K562 (cell line): ENCODE measurements around the gene GCHFR. TPM values are rescaled to one million over a fixed set of nuclear protein-coding genes. Genes with fewer than 3 reads are reported as not detected.

Experiments used
- ATAC-seq: fragments of 200-7000 bp; cut with Tn5 transposase; 3 replicates; pipeline ENCODE4 v1.9.1; 2020; ENCODE audit warnings: moderate library complexity
- BruUV-seq: library from RNA; stranded (reverse); fragments of 400-500 nt; replicated peaks from 2 replicates; lab custom pipeline; 2021; lab: Mats Ljungman, UMichigan
- CTCF ChIA-PET: fragments of 300-600 bp; formaldehyde crosslinking; extraction: SDS; loops from one replicate; lab custom pipeline; 2021; ENCODE audit warnings: low intra/inter-chr PET ratio; lab: Yijun Ruan, JAX
- POLR2A ChIA-PET: fragments of 300-600, 350-650 bp; sonication (Branson Sonifier 250); formaldehyde crosslinking; extraction: SDS; loops from one replicate; lab custom pipeline; 2021; ENCODE audit warnings: antibody characterized with exemption, inconsistent platforms; lab: Yijun Ruan, JAX
- DNase-seq, 4 experiments: peaks; one replicate each; pipeline versions ENCODE4 v3.0.0 to v3.0.0-alpha.2; 2011 to 2018; ENCODE audit warnings: low spot score in 3 of 4, mixed read lengths in 3 of 4; ENCODE audit errors: extremely low read depth in 1 of 4
- FAIRE-seq: peaks from 2 replicates; lab custom pipeline; 2011; peaks lifted over from hg19 to GRCh38; lab: Jason Lieb, UNC
- H2AFZ ChIP-seq: 2 replicates; pipeline ENCODE4 v1.6.0; 2011; ENCODE audit warnings: low read depth, low read length, control low read depth, inconsistent platforms
- H3K27ac ChIP-seq: fragments of 200-600 bp; 3 replicates; pipeline ENCODE4 v1.8.0; 2011; ENCODE audit warnings: low read depth, mild to moderate bottlenecking, control low read depth, inconsistent platforms, low read length, moderate library complexity, mixed read lengths; ENCODE audit errors: extremely low read depth
- H3K27me3 ChIP-seq, 2 experiments: fragments of 300-600 bp in 1 of 2; 2 replicates in 1 of 2; 3 replicates in 1 of 2; pipeline versions ENCODE4 v1.6.0 to v1.8.0; 2011; ENCODE audit warnings: inconsistent platforms in 2 of 2, low read length in 2 of 2, mild to moderate bottlenecking in 1 of 2, mixed read lengths in 1 of 2, moderate library complexity in 1 of 2; ENCODE audit not compliant: control insufficient read depth in 2 of 2, insufficient read depth in 2 of 2
- H3K36me3 ChIP-seq: fragments of 300-600 bp; 3 replicates; pipeline ENCODE4 v1.8.0; 2011; ENCODE audit warnings: mild to moderate bottlenecking, low read length, inconsistent platforms; ENCODE audit not compliant: control insufficient read depth, insufficient read depth
- H3K4me1 ChIP-seq, 2 experiments: fragments of 200-600 bp in 1 of 2; replicated peaks in 1 of 2; 2 replicates in 1 of 2; 3 replicates in 1 of 2; pipeline versions ENCODE4 v1.5.1 to v1.8.0; 2011; ENCODE audit warnings: inconsistent platforms in 2 of 2, low read length in 2 of 2, mild to moderate bottlenecking in 1 of 2, mixed read lengths in 1 of 2, moderate library complexity in 1 of 2; ENCODE audit not compliant: control insufficient read depth in 2 of 2, insufficient read depth in 2 of 2
- H3K4me2 ChIP-seq: 2 replicates; pipeline ENCODE4 v1.6.1; 2011; ENCODE audit warnings: low read length, control low read depth, inconsistent platforms, mixed read lengths; ENCODE audit not compliant: insufficient read depth
- H3K4me3 ChIP-seq: fragments of 200-600 bp; sonication (generic), shearing (Covaris generic); 2 replicates; pipeline ENCODE4 v1.5.1; 2016; ENCODE audit warnings: control low read depth, inconsistent platforms
- H3K79me2 ChIP-seq: fragments of 200-600 bp; 3 replicates; pipeline ENCODE4 v1.8.0; 2011; ENCODE audit warnings: low read length, inconsistent platforms; ENCODE audit not compliant: control insufficient read depth, insufficient read depth
- H3K9ac ChIP-seq, 2 experiments: 2 replicates each; pipeline versions ENCODE4 v1.6.0 to v1.6.1; 2011; ENCODE audit warnings: low read depth in 2 of 2, low read length in 2 of 2, control low read depth in 1 of 2, inconsistent platforms in 1 of 2, mild to moderate bottlenecking in 1 of 2, mixed read lengths in 1 of 2; ENCODE audit not compliant: insufficient read depth in 1 of 2
- H3K9me1 ChIP-seq: one replicate; pipeline ENCODE4 v1.6.0; 2011; ENCODE audit warnings: inconsistent platforms, mild to moderate bottlenecking, low read length, moderate library complexity; ENCODE audit not compliant: control insufficient read depth, insufficient read depth
- H3K9me3 ChIP-seq: replicated peaks from 2 replicates; pipeline ENCODE4 v1.5.1; 2011; ENCODE audit warnings: low read depth, low read length, inconsistent platforms; ENCODE audit not compliant: control insufficient read depth, insufficient read depth
- H4K20me1 ChIP-seq: replicated peaks from 2 replicates; pipeline ENCODE4 v1.6.1; 2011; ENCODE audit warnings: low read length, inconsistent platforms, mixed read lengths; ENCODE audit not compliant: control insufficient read depth, insufficient read depth
- FOS ChIP-seq: IDR thresholded peaks from 3 replicates; pipeline ENCODE4 v1.6.1; 2011; ENCODE audit not compliant: insufficient read length; ENCODE audit errors: extremely low read depth
- SAFB ChIP-seq: fragments of 200-400 bp; formaldehyde crosslinking; IDR thresholded peaks from 2 replicates; pipeline ENCODE4 v1.6.1; 2017; ENCODE audit warnings: low read depth, low read length, borderline replicate concordance
- TAL1 ChIP-seq: fragments of 450-650 bp; IDR thresholded peaks from 2 replicates; pipeline ENCODE4 v1.6.1; 2016; ENCODE audit warnings: mild to moderate bottlenecking
- WGBS: fragments of 100-300 bp; shearing (Covaris generic); methylation state at CpG from one replicate; pipeline ENCODE4 v1.1.6; 2016; ENCODE audit warnings: low coverage, mixed read lengths; ENCODE audit not compliant: insufficient coverage; ENCODE audit errors: missing lambda C conversion rate; 5-methylcytosine and 5-hydroxymethylcytosine counted together
- in situ Hi-C: fragments of 300-500 bp; cut with MboI; formaldehyde crosslinking; loops from 4 replicates; pipeline ENCODE4 v1.15.0; 2018; ENCODE audit warnings: inconsistent platforms, mixed read lengths
- intact Hi-C: fragments of 100-400 bp; cut with micrococcal nuclease; formaldehyde crosslinking; loops from 2 replicates; pipeline ENCODE4 v1.14.2; 2022
- polyA plus RNA-seq, 8 experiments: library from polyadenylated mRNA; depleted of rRNA in 4 of 8; stranded (reverse) in 5 of 8; unstranded in 3 of 8; fragments of >200 nt; fragmentation: Nextera tagmentation in 2 of 8; fragmentation: Illumina TruSeq in 1 of 8; extraction: Ambion mirVana in 2 of 8; extraction: Trizol in 1 of 8; gene quantifications; 2 replicates each; pipeline versions ENCODE4 v1.2.1 to v1.2.3, GENCODE V29; 2011 to 2014; ENCODE audit warnings: inconsistent platforms in 1 of 8, missing spikeins in 1 of 8
- total RNA-seq, 7 experiments: library from RNA; depleted of rRNA in 6 of 7; stranded (reverse); fragments of >200 nt in 6 of 7; fragmentation: Illumina TruSeq in 2 of 7; extraction: Trizol in 2 of 7; gene quantifications; 2 replicates each; pipeline versions ENCODE4 v1.2.1 to v1.2.3, GENCODE V29; 2011 to 2021; ENCODE audit warnings: low replicate concordance in 1 of 7
- TF ChIP-seq, protein P1 (sequence below), 2 experiments: fragments of 450-650 bp; IDR thresholded peaks; 2 replicates each; pipeline ENCODE4 v1.6.1; 2018; ENCODE audit warnings: mild to moderate bottlenecking in 2 of 2, low read depth in 1 of 2; ENCODE audit not compliant: partially characterized antibody in 2 of 2
- TF ChIP-seq, protein P2 (sequence below), 3 experiments: IDR thresholded peaks in 2 of 3; conservative IDR thresholded peaks in 1 of 3; 2 replicates each; pipeline ENCODE4 v1.5.1; 2011 to 2012; ENCODE audit warnings: low read length in 3 of 3, mild to moderate bottlenecking in 3 of 3, control low read depth in 2 of 3, improper control_type of control experiment in 1 of 3, inconsistent platforms in 1 of 3, low read depth in 1 of 3, mixed read lengths in 1 of 3, moderate library complexity in 1 of 3; ENCODE audit not compliant: insufficient read depth in 2 of 3

The GCHFR gene
- total and polyA plus RNA-seq, 9 of the 15 experiments (the other 6 are each of a cell fraction or from before 2014, with no cell fraction given), result 8.7 to 83.5 (median 20.8) TPM

- 78% methylated on average over 3 of the region's 5 CpGs for WGBS
- intact Hi-C loops, result no loop called here
- TF ChIP-seq, protein P1, sequence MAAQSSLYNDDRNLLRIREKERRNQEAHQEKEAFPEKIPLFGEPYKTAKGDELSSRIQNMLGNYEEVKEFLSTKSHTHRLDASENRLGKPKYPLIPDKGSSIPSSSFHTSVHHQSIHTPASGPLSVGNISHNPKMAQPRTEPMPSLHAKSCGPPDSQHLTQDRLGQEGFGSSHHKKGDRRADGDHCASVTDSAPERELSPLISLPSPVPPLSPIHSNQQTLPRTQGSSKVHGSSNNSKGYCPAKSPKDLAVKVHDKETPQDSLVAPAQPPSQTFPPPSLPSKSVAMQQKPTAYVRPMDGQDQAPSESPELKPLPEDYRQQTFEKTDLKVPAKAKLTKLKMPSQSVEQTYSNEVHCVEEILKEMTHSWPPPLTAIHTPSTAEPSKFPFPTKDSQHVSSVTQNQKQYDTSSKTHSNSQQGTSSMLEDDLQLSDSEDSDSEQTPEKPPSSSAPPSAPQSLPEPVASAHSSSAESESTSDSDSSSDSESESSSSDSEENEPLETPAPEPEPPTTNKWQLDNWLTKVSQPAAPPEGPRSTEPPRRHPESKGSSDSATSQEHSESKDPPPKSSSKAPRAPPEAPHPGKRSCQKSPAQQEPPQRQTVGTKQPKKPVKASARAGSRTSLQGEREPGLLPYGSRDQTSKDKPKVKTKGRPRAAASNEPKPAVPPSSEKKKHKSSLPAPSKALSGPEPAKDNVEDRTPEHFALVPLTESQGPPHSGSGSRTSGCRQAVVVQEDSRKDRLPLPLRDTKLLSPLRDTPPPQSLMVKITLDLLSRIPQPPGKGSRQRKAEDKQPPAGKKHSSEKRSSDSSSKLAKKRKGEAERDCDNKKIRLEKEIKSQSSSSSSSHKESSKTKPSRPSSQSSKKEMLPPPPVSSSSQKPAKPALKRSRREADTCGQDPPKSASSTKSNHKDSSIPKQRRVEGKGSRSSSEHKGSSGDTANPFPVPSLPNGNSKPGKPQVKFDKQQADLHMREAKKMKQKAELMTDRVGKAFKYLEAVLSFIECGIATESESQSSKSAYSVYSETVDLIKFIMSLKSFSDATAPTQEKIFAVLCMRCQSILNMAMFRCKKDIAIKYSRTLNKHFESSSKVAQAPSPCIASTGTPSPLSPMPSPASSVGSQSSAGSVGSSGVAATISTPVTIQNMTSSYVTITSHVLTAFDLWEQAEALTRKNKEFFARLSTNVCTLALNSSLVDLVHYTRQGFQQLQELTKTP (IDR thresholded peaks at IDR 0.05; ENCODE audit: low read depth in 1 of 2, partially characterized antibody in 2 of 2), result no peak
- TF ChIP-seq FOS, result no peak
- TF ChIP-seq SAFB, result no peak
- TF ChIP-seq TAL1, result no peak
- TF ChIP-seq, protein P2, sequence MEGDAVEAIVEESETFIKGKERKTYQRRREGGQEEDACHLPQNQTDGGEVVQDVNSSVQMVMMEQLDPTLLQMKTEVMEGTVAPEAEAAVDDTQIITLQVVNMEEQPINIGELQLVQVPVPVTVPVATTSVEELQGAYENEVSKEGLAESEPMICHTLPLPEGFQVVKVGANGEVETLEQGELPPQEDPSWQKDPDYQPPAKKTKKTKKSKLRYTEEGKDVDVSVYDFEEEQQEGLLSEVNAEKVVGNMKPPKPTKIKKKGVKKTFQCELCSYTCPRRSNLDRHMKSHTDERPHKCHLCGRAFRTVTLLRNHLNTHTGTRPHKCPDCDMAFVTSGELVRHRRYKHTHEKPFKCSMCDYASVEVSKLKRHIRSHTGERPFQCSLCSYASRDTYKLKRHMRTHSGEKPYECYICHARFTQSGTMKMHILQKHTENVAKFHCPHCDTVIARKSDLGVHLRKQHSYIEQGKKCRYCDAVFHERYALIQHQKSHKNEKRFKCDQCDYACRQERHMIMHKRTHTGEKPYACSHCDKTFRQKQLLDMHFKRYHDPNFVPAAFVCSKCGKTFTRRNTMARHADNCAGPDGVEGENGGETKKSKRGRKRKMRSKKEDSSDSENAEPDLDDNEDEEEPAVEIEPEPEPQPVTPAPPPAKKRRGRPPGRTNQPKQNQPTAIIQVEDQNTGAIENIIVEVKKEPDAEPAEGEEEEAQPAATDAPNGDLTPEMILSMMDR (IDR thresholded peaks at IDR 0.05 in 2 of 3, conservative IDR thresholded peaks at IDR 0.05 in 1 of 3; ENCODE audit: insufficient read depth in 2 of 3, low read depth in 1 of 3, low read length in 3 of 3), result 0 out of 6 replicates have a peak, but pooled peaks of 1 of the 3 experiments have one; percentile 6
- Histone ChIP-seq H3K27me3 (no peaks in the 10 kb centered on the region), H3K4me3 (no peak overlapping the region), H3K27ac (no peak overlapping the region), H3K9me1 (no peaks in the 10 kb centered on the region), H3K36me3 (peaks cover 87% of the 10 kb centered on the region), H3K79me2 (peaks cover 32% of the 10 kb centered on the region; the same call in 1 of the 3 replicates), H2AFZ (no peak overlapping the region), H3K9ac (peak overlapping the region in 1 of 2 experiments; percentile 77; a peak in 1 of 4 replicates), H3K9me3 (no peaks in the 10 kb centered on the region), H3K4me2 (no peak overlapping the region), H4K20me1 (peaks cover 4% of the 10 kb centered on the region; the same call in 1 of the 2 replicates), H3K4me1 (peaks cover 44 to 45% of the 10 kb centered on the region in 2 experiments)
- no TSS peak for BruUV-seq
- ChIA-PET CTCF (no interaction called here), POLR2A (interaction anchor here (0.6 to 1.3 kb wide), 8 partner anchors 12 to 272 kb away, joined by 3 to 9 read pairs (median 3); no protein-coding TSS in a partner anchor)
- DNase-seq (no peak), ATAC-seq (no peak), FAIRE-seq (no peak)
- in situ Hi-C loops, result no loop called here
These were observed 19.1 kb upstream of the GCHFR start for GRCh38 chr15:40744815-40745152.
